GM18858 (cell line): ENCODE data around the gene HCN2.
A peak's percentile ranks its signal among the peaks of the same experiment; 100 is the strongest.

Experiments used
- ATAC-seq: cut with Tn5 transposase; IDR thresholded peaks from one replicate; pipeline ENCODE4 v1.9.1; 2021; ENCODE audit not compliant: unreplicated experiment

Gene HCN2

DNA sequence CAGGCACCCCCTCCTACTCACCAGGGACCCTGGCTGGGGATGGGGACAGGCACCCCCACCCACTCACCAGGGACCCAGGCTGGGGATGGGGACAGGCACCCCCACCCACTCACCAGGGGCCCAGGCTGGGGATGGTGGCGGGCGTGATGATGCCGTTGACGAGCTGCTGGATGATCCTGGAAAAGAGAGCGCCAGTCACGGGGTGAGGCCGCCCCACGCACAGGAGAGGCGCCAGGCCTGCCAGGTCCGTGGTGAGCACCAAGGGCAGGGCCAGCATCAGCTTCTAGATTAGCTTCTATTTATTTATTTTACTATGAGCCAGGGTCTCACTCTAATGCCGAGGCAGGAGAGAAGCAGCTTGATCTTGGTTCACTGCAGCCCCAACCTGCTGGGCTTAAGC, 60.4 kb downstream of the HCN2 start:
- ATAC-seq: no peak

- ATAC-seq: no peak
These were observed 61.6 kb downstream of the HCN2 start for GRCh38 chr19:651114-651818.

- no peak for ATAC-seq
These were observed 62.3 kb downstream of the HCN2 start for GRCh38 chr19:651991-652390.

- no peak for ATAC-seq
These were observed 63.0 kb downstream of the HCN2 start for GRCh38 chr19:652467-653389.

DNA sequence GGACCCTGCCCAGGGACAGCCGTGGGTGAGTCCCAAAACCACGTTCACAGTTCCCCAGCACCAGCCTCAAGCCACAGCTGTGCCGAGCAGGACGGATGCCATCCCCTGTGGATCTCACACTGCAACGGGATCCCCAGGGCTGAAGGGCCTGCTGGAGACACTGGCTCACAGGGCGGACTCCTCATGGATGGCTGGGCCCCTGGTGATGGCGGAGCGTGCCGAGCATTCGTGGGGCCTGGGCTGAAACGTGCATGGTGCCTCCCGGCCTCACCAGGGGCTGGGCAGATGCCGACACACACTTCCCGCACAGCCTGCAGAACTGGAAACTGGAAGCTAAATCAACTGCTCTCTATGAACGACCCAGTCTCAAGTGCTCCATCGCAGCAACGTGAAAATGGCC, 63.7 kb downstream of the HCN2 start:
- ATAC-seq: no peak

GRCh38 chr19:655691-656090, 66.0 kb downstream of the HCN2 start:
- no peak for ATAC-seq

- ATAC-seq: no peak
These were observed 67.3 kb downstream of the HCN2 start for GRCh38 chr19:656751-657559.

DNA sequence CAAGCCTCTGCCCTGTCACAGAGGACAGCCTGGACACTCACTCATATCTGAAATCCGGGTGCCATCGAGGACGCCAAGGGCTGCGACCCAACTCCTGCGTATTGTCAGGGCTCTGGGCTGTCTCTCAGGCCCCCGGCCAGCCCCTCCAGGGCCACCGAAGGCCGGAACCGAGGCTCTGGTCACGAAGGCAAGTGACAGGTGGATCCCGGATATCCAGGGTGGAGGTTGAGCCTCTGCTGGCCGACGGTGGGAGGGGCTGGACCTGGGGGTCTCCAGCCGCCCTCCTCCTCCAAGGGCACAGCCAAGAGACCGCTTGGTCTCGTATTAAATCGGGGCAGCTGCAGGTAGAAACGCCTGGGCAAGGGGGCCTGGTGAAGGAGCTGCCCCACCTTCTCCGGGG, 67.9 kb downstream of the HCN2 start:
- ATAC-seq: no peak

DNA sequence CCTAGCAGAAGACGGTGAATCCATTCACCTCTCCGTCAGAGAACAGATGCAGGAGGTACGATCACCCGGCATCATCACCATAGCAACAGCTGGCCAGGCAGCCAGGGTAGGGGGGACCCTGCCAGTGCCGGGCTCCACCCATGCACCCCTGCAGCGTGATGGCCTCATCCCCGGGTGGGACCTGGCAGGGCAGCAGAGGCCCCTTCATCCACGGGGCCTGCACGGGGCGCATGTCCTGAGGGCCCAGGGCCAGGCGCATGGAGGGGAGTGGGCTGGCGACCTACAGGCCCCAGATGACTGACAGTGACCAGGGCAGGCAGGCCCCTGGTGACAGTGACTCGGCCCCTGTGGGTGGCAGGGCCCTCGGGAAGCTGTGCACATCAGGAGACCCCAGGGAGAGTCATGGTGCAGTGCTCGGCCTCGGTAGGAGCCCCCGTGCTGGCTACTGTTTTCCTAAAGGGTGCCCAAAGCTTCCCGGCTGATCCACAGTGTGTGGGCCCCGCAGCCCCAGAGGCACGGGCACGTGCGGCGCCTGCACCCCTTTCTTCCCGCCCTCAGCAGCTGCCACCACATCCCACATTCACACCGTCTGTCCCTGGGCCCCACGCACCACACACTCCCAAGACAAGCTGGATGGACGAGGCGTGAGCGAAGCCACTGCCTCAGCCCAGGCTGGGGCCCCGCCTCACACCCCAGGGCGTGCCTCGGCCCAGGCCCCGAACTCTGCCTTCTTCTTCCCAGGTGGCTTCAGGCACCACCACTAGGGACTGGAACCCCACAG, 68.6 kb downstream of the HCN2 start:
- ATAC-seq: no peak

- no peak for ATAC-seq
These were observed 69.5 kb downstream of the HCN2 start for GRCh38 chr19:658916-659839.

- no peak for ATAC-seq
These were observed 71.2 kb downstream of the HCN2 start for GRCh38 chr19:660793-661426.

- ATAC-seq: no peak
These were observed 71.9 kb downstream of the HCN2 start for GRCh38 chr19:661427-662196.

- no peak for ATAC-seq
These were observed 72.7 kb downstream of the HCN2 start for GRCh38 chr19:662207-662961.

DNA sequence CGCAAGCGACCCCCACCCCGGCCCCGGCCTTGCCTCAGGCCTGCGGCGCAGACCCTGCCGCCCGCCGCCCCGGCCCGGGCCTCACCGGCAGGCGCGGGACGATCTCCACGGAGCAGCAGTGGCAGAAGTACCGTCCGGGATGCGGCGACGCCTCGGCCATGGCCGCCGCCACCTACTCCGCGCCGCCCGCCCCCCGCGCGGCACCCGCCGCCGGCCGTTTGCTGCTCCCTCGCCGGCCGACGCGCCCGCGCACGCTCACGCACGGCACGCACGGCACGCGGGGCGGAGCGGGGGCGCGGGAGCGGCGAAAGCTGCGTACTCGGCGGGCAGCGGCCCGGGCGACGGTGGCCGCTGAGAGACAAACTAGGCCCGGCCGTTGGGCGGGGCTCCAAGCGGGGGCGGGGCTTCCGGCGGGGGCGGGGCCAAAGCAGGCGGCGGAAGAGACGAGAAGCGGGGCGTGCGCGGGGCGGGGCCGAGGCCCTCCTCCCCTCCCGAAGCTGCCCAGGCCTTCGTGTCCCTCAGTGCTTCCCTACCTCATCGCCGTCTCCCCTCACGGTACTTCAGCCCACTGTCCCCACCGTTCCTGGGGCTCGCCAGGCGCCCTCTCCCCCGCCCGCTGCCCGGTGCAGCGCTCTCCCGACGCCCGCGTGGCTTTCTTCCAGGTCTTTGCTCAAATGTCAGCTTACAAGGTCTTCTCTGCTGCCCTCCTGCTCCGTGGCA, 73.4 kb downstream of the HCN2 start, which contains the start of gene RNF126:
RNF126 (minus strand) TSS at position 253 of the 720 bp plus-strand sequence; CDS start at position 160, 93 bp downstream.
- ATAC-seq: peak; percentile 38

DNA sequence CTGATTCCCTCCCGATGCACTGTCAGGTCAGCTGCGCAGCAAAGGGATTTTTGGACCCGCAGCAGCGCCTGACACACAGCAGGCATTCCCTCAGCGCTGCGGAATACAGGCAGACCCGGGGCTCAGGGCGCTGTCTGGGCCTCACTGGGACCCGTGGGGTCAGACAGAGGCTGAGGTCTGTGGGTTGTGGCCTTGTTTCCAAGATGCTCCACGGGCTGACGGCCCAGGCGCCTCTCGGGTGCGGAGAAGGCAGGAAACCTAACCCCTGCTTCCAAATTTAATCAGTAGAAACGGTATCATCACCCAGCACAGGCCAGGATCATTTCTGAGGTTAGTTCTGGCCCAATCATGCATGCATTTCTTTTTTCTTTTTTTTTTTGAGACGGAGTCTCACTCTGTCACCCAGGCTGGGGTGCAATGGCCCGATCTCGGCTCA, 74.0 kb downstream of the HCN2 start:
- no peak for ATAC-seq

GRCh38 chr19:664913-665443, 75.3 kb downstream of the HCN2 start:
- ATAC-seq: no peak
